HG02759 (cell line): ENCODE measurements around the gene ABLIM2.

Source experiments
- ATAC-seq: cut with Tn5 transposase; IDR thresholded peaks from one replicate; pipeline ENCODE4 v1.9.1; 2021; ENCODE audit warnings: mild to moderate bottlenecking, moderate library complexity; ENCODE audit not compliant: unreplicated experiment

The ABLIM2 gene

GRCh38 chr4:8158710-8159536, at the start of gene ABLIM2:
TSS of gene ABLIM2 (minus strand) at chr4:8158813. CDS start at chr4:8158689, 124 bp downstream.
- ATAC-seq, result peak; percentile 96

GRCh38 chr4:8207314-8207713, 48.7 kb upstream of the ABLIM2 start:
- no peak for ATAC-seq

- ATAC-seq, result no peak
Observed at GRCh38 chr4:8205749-8206611, 47.4 kb upstream of the ABLIM2 start.

- ATAC-seq, result no peak
Observed at GRCh38 chr4:8205241-8205707, 46.7 kb upstream of the ABLIM2 start.

- ATAC-seq, result no peak
Observed at GRCh38 chr4:8204576-8205227, 46.1 kb upstream of the ABLIM2 start.

GRCh38 chr4:8203817-8204216, 45.2 kb upstream of the ABLIM2 start:
- no peak for ATAC-seq

- no peak for ATAC-seq
Observed at GRCh38 chr4:8203052-8203401, 44.4 kb upstream of the ABLIM2 start.

- ATAC-seq, result no peak
Observed at GRCh38 chr4:8202108-8203051, 43.8 kb upstream of the ABLIM2 start.

- ATAC-seq, result peak; percentile 43
Observed at GRCh38 chr4:8201321-8201781, 42.7 kb upstream of the ABLIM2 start.

GRCh38 chr4:8200302-8200975, 41.8 kb upstream of the ABLIM2 start:
- no peak for ATAC-seq

- ATAC-seq, result no peak
Observed at GRCh38 chr4:8199594-8200301, 41.1 kb upstream of the ABLIM2 start.

- ATAC-seq, result peak; percentile 81
Observed at GRCh38 chr4:8198906-8199593, 40.4 kb upstream of the ABLIM2 start, which contains the start of gene SH3TC1. TSS of gene SH3TC1 (plus strand) at chr4:8199290. CDS start at chr4:8205195, 5,905 bp downstream.

- peak; percentile 0 for ATAC-seq
Observed at GRCh38 chr4:8198206-8198905, 39.7 kb upstream of the ABLIM2 start.

GRCh38 chr4:8197521-8197920, 38.9 kb upstream of the ABLIM2 start:
- ATAC-seq, result no peak

- ATAC-seq, result no peak
Observed at GRCh38 chr4:8195841-8196458, 37.3 kb upstream of the ABLIM2 start.

- ATAC-seq, result no peak
Observed at GRCh38 chr4:8195431-8195830, 36.8 kb upstream of the ABLIM2 start.
